NCI-H345 treated with DMSO at 0.1 percent for 48 hours (cell line): ENCODE measurements around the gene TYW1B.
A peak's percentile ranks its signal among the peaks of the same experiment; 100 is the strongest.
"Not testable (repeated sequence)": the region's sequence is repeated elsewhere in the genome, so short reads cannot be mapped to it uniquely, and the experiment has no call there.

Source experiments
- DNase-seq: peaks from one replicate; lab custom pipeline; 2025; ENCODE audit not compliant: unreplicated experiment; lab: John Stamatoyannopoulos, UW

The TYW1B gene, protein sequence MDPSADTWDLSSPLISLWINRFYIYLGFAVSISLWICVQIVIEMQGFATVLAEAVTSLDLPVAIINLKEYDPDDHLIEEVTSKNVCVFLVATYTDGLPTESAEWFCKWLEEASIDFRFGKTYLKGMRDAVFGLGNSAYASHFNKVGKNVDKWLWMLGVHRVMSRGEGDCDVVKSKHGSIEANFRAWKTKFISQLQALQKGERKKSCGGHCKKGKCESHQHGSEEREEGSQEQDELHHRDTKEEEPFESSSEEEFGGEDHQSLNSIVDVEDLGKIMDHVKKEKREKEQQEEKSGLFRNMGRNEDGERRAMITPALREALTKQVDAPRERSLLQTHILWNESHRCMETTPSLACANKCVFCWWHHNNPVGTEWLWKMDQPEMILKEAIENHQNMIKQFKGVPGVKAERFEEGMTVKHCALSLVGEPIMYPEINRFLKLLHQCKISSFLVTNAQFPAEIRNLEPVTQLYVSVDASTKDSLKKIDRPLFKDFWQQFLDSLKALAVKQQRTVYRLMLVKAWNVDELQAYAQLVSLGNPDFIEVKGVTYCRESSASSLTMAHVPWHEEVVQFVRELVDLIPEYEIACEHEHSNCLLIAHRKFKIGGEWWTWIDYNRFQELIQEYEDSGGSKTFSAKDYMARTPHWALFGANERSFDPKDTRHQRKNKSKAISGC

GRCh38 chr7:72827839-72828591, at the start of gene TYW1B:
Gene TYW1B, minus strand, starts transcription at chr7:72828200. Its CDS starts 125 bp downstream, at chr7:72828075.
- peak; percentile 96 for DNase-seq

DNA sequence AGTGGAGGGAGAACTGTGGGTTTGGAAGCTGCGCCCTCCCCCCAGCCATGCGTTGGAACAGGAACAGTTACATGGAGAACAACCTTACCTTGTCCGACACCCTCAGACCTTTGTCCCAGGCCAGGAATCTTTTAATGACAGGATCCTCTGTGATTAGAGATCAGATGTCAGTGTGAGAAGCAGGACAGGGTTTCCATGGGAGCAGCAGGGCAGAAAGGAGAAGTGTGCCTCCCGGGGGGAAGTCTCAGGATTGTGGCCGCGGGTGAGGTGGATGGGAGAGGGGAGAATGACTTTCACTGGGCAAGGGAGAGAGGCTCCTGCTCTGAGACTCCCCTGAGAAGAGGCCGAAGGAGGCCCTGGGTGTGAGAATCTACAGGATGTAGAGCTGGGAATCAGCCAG, 39.6 kb upstream of the TYW1B start:
- not testable (repeated sequence) for DNase-seq

GRCh38 chr7:72858846-72859400, 30.9 kb upstream of the TYW1B start:
- DNase-seq = not testable (repeated sequence)

DNA sequence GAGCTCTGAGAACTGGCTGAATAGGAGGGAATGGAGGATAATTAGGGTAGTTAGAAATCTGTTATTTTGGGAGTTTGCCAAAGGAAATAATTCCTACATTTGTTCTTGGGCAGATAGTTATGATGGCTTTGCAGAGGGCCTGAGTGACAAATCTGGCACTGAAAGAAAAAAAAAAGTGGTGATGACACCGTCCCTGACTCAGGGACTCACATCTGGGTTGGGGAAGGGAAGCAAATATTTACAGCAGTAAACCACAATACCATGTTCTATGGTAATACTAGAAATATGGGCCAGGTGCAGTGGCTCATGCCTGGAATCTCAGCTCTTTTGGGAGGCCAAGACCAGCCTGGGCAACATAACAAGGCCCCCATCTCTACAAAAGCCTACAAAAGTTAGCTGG, 29.9 kb upstream of the TYW1B start:
- not testable (repeated sequence) for DNase-seq

DNA sequence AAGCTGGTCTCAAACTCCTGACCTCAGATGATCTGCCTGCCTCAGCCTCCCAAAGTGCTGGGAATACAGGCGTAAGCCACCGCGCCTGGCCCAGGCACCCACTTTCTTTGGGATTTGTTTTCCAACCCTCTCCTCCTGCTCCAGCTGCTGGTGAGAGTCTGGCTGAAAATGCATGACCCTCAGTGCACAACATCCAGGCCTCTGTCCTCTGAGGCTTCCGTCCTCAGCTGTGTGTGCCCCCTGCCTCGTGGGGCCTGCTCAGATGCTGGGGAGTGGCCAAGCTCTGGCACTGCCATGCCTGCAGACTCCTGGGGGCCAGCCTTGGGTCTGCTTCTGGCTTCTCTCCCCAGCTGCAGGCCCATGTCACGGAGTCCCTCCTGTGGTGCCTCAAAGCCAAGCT, 27.3 kb upstream of the TYW1B start:
- not testable (repeated sequence) for DNase-seq

DNA sequence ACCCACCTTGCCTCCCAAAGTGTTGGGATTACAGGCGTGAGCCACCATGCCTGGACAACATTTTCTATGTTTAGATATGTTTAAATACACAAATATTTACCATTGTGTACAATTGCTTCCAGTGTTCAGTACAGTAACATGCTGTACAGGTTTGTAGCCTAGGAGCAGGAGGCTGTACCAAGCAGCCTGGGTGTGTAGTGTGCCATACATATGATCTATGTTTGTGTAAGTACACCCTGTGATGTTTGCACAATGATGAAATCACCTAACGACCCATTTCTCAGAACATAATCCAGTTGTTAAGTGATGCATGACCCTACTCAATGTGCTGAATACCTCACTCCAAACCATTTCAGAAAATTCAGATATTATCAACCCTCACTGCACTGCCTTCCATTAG, 24.9 kb upstream of the TYW1B start:
- not testable (repeated sequence) for DNase-seq

- not testable (repeated sequence) for DNase-seq
Measured at GRCh38 chr7:72850746-72851145, 22.7 kb upstream of the TYW1B start.

DNA sequence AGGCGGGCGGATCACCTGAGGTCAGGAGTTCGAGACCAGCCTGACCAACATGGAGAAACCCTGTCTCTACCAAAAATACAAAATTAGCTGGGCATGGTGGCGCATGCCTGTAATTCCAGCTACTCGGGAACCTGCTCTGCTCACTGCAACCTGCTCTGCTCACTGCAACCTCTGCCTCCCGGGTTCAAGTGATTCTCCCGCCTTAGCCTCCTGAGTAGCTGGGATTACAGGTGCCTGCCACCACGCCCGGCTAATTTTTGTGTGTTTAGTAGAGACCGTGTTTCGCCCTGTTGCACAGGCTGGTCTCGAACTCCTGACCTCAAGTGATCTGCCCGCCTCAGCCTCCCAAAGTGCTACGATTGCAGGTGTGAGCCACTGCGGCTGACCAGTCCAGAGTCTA, 16.1 kb upstream of the TYW1B start:
- DNase-seq = not testable (repeated sequence)

- DNase-seq = not testable (repeated sequence)
Measured at GRCh38 chr7:72843166-72843565, 15.2 kb upstream of the TYW1B start.

GRCh38 chr7:72840966-72841511, 13.0 kb upstream of the TYW1B start:
- DNase-seq = not testable (repeated sequence)

GRCh38 chr7:72838315-72838714, 10.3 kb upstream of the TYW1B start:
- not testable (repeated sequence) for DNase-seq

DNA sequence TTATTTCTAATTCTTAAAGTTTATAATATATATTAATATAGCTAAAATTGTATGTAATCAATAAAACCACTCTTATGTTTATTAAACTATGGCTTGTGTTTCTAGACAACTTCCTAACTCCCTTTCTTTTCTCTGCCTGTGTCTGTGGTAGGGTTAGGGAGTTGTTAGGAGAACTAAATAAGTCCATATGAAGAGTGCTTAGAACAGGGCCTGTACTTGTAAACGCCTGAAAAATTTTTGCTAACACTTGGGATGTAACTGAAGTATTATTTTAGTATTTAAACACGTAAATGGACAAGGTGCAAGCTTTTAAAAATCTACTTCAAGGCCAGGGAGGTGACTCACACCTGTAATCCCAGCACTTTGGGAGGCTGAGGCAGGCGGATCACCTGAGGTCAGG, 9.3 kb upstream of the TYW1B start:
- DNase-seq = not testable (repeated sequence)

- DNase-seq = not testable (repeated sequence)
Measured at GRCh38 chr7:72830567-72830966, 2.6 kb upstream of the TYW1B start.

GRCh38 chr7:72829687-72830354, 1.8 kb upstream of the TYW1B start:
- DNase-seq = peak; percentile 56

DNA sequence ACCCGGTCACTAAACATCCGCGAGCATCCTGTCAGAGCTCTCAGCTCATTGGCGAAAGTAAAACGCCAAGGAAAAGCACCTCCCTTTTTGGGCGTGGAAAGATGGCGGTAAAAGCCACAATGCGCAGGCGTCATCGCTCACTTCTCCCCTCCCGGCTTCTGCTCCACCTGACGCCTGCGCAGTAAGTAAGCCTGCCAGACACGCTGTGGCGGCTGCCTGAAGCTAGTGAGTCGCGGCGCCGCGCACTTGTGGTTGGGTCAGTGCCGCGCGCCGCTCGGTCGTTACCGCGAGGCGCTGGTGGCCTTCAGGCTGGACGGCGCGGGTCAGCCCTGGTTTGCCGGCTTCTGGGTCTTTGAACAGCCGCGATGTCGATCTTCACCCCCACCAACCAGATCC, 1.3 kb upstream of the TYW1B start:
- peak; percentile 98 for DNase-seq

- not testable (repeated sequence) for DNase-seq
Measured at GRCh38 chr7:72823765-72824732, 4.0 kb downstream of the TYW1B start.

- not testable (repeated sequence) for DNase-seq
Measured at GRCh38 chr7:72822497-72822896, 5.5 kb downstream of the TYW1B start.

DNA sequence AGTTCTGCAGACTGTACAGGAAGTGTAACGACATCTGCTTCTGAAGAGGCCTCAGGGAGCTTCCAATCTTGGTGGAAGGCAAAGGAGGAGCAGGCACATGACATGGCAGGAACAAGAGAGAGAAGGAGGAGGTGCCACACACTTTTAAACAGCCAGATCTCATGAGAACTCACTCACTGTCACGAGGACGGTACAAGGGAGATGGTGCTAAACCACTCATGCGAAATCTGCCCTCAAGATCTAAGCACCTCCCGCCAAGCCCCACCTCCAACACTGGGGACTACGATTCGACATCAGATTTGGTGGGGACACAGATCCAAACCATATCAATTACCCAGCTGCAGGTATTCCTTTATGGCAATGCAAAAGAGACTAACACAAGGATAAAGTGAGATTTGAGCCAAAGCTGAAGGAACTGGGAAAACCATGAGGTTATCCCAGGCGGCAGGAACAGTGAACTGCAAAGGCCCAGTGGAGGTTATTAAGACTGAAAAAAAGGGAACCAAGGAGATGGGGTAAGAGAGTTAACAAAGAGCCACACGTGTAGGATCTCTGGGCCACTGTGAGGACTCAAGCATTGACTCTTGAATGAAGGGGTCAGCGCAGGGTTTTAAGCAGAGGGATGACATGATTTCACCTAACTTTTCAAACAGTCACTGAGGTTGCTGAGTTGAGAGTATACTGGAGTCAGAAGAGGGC, 9.2 kb downstream of the TYW1B start:
- not testable (repeated sequence) for DNase-seq

DNA sequence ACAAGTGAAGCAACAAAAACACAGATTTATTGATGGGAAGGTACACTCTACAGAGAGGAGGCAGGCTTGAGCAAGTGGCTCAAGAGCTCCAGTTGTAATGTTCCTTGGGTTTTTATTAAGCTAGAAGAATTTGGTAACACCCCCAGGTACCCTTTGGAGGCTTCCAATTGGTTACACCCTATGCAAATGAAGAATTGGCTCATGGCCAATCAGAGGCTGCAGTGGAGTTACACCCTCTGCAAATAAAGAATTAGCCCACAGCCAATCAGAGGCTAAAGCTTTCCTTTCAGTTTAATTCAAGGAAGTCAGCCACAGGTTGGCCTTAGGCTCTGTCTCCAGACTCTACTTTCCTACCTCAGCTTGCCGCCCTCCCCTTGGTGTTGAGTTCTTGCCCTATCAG, 10.3 kb downstream of the TYW1B start:
- not testable (repeated sequence) for DNase-seq
